VCaP (cell line): ENCODE results near the gene TNS1.
"Not testable (repeated sequence)": the region's sequence is repeated elsewhere in the genome, so short reads cannot be mapped to it uniquely, and the experiment has no call there.

Source experiments
- H3K27ac ChIP-seq: fragments of 450-650 bp; 2 replicates; pipeline ENCODE4 v1.5.1; 2017
- CTCF ChIP-seq: fragments of 450-650 bp; conservative IDR thresholded peaks from 2 replicates; pipeline ENCODE4 v1.5.1; 2017; ENCODE audit warnings: mild to moderate bottlenecking, moderate library complexity

TNS1 gene

GRCh38 chr2:218022851-218023530 lies 20.2 kb upstream of the TNS1 start:
- H3K27ac ChIP-seq: no peak overlapping the region
- no peak for TF ChIP-seq CTCF

GRCh38 chr2:218022131-218022850 lies 19.5 kb upstream of the TNS1 start:
- TF ChIP-seq CTCF: no peak
- H3K27ac ChIP-seq: no peak overlapping the region

GRCh38 chr2:218021536-218022071 lies 18.8 kb upstream of the TNS1 start:
- TF ChIP-seq CTCF: no peak
- H3K27ac ChIP-seq: no peak overlapping the region

GRCh38 chr2:218020966-218021535 lies 18.3 kb upstream of the TNS1 start:
- no peak for TF ChIP-seq CTCF
- no peak overlapping the region for H3K27ac ChIP-seq

GRCh38 chr2:218020281-218020680 lies 17.5 kb upstream of the TNS1 start:
- TF ChIP-seq CTCF: no peak
- H3K27ac ChIP-seq: no peak overlapping the region

GRCh38 chr2:218019411-218020060 lies 16.7 kb upstream of the TNS1 start:
- H3K27ac ChIP-seq: no peak overlapping the region
- no peak for TF ChIP-seq CTCF

- H3K27ac ChIP-seq: not testable (repeated sequence)
These were observed 16.0 kb upstream of the TNS1 start for GRCh38 chr2:218018842-218019125.
